RPMI7951 (cell line): ENCODE results near the gene EZH2. TPM values are rescaled to one million over a fixed set of nuclear protein-coding genes. Genes with fewer than 3 reads are reported as not detected.

ENCODE experiments used
- DNase-seq: peaks from one replicate; pipeline ENCODE4 v3.0.0-alpha.2; 2012; ENCODE audit warnings: low read depth
- total RNA-seq: library from RNA; depleted of rRNA; stranded (reverse); fragments of >200 nt; shearing (Covaris generic); gene quantifications from 2 replicates; pipeline ENCODE4 v1.2.3, GENCODE V29; 2014

EZH2 gene
- total RNA-seq, 1 experiment from 2014 or later, result 28.5 TPM

- no peak for DNase-seq
These were observed 76.7 kb downstream of the EZH2 start for GRCh38 chr7:148807436-148807835.

GRCh38 chr7:148806187-148806586 is 77.9 kb downstream of the EZH2 start:
- no peak for DNase-seq

- DNase-seq, result no peak
These were observed 79.5 kb downstream of the EZH2 start for GRCh38 chr7:148804343-148805235.

- DNase-seq, result no peak
These were observed 81.0 kb downstream of the EZH2 start for GRCh38 chr7:148803094-148803493.

GRCh38 chr7:148802101-148802493 is 82.0 kb downstream of the EZH2 start:
- DNase-seq, result no peak

- DNase-seq, result no peak
These were observed 83.4 kb downstream of the EZH2 start for GRCh38 chr7:148800677-148801076.

- DNase-seq, result no peak
These were observed 84.1 kb downstream of the EZH2 start for GRCh38 chr7:148799893-148800555.

GRCh38 chr7:148796841-148797240 is 87.2 kb downstream of the EZH2 start:
- no peak for DNase-seq

- no peak for DNase-seq
These were observed 89.6 kb downstream of the EZH2 start for GRCh38 chr7:148794476-148794875.

GRCh38 chr7:148793590-148793989 is 90.5 kb downstream of the EZH2 start:
- no peak for DNase-seq

- DNase-seq, result no peak
These were observed 92.5 kb downstream of the EZH2 start for GRCh38 chr7:148791546-148791945.

GRCh38 chr7:148790850-148791249 is 93.2 kb downstream of the EZH2 start:
- DNase-seq, result no peak

- no peak for DNase-seq
These were observed 93.9 kb downstream of the EZH2 start for GRCh38 chr7:148790131-148790726.

GRCh38 chr7:148789220-148789619 is 94.9 kb downstream of the EZH2 start:
- no peak for DNase-seq

GRCh38 chr7:148787571-148788295 is 96.4 kb downstream of the EZH2 start:
- DNase-seq, result no peak

- no peak for DNase-seq
These were observed 100.1 kb downstream of the EZH2 start for GRCh38 chr7:148783801-148784527.

- no peak for DNase-seq
These were observed 101.2 kb downstream of the EZH2 start for GRCh38 chr7:148782757-148783456.

- DNase-seq, result no peak
These were observed 109.6 kb downstream of the EZH2 start for GRCh38 chr7:148774471-148774870.

- DNase-seq, result peak; percentile 38
These were observed 110.8 kb downstream of the EZH2 start for GRCh38 chr7:148773334-148773733.

GRCh38 chr7:148772297-148773089 is 111.6 kb downstream of the EZH2 start:
- DNase-seq, result peak; percentile 92
